Caco-2 (cell line): ENCODE measurements around the gene MUC20. TPM values are rescaled to one million over a fixed set of nuclear protein-coding genes. Genes with fewer than 3 reads are reported as not detected.

Experiments
- BruUV-seq: library from RNA; stranded (reverse); fragments of 400-500 nt; replicated peaks from 2 replicates; lab custom pipeline; 2021; lab: Mats Ljungman, UMichigan
- CTCF ChIA-PET: fragments of 300-600 bp; sonication (Branson Sonifier 250); formaldehyde crosslinking; loops from one replicate; lab custom pipeline; 2022; ENCODE audit warnings: antibody characterized with exemption; lab: Charles Lee
- POLR2A ChIA-PET: fragments of 300-600 bp; sonication (Branson Sonifier 250); formaldehyde crosslinking; loops from one replicate; lab custom pipeline; 2022; ENCODE audit warnings: antibody characterized with exemption; lab: Charles Lee
- DNase-seq, 2 experiments: peaks; one replicate each; pipeline versions ENCODE4 v3.0.0 to v3.0.0-alpha.2; 2020 to 2022
- H3K27me3 ChIP-seq: replicated peaks from 2 replicates; pipeline ENCODE4 v1.6.0; 2011; ENCODE audit warnings: low read length; ENCODE audit not compliant: control insufficient read depth, insufficient read depth
- H3K36me3 ChIP-seq: 2 replicates; pipeline ENCODE4 v1.5.1; 2011; ENCODE audit warnings: low read length; ENCODE audit not compliant: control insufficient read depth, insufficient read depth
- H3K4me1 ChIP-seq: fragments of 250-450 bp; sonication (Bioruptor Pico); 2 replicates; pipeline ENCODE4 v1.5.1; 2020; ENCODE audit warnings: mild to moderate bottlenecking
- H3K4me3 ChIP-seq: 2 replicates; pipeline ENCODE4 v1.5.1; 2011; ENCODE audit warnings: low read depth, mild to moderate bottlenecking, control low read depth, low read length
- H3K9me3 ChIP-seq: fragments of 250-450 bp; sonication (Bioruptor Pico); 2 replicates; pipeline ENCODE4 v1.5.1; 2020; ENCODE audit warnings: mild to moderate bottlenecking, moderate library complexity
- H3K27ac Mint-ChIP-seq: one replicate; pipeline ENCODE4 v1.8.0; 2022; ENCODE audit warnings: mixed read lengths; ENCODE audit not compliant: unreplicated experiment
- H3K27me3 Mint-ChIP-seq: one replicate; pipeline ENCODE4 v1.8.0; 2022; ENCODE audit warnings: mixed read lengths; ENCODE audit not compliant: insufficient read depth, unreplicated experiment
- H3K36me3 Mint-ChIP-seq: one replicate; pipeline ENCODE4 v1.8.0; 2022; ENCODE audit warnings: mild to moderate bottlenecking, mixed read lengths; ENCODE audit not compliant: insufficient read depth, unreplicated experiment
- H3K4me1 Mint-ChIP-seq: one replicate; pipeline ENCODE4 v1.8.0; 2022; ENCODE audit warnings: low read depth, mixed read lengths; ENCODE audit not compliant: unreplicated experiment
- H3K4me3 Mint-ChIP-seq: one replicate; pipeline ENCODE4 v1.8.0; 2022; ENCODE audit warnings: mild to moderate bottlenecking, moderate library complexity, mixed read lengths; ENCODE audit not compliant: unreplicated experiment
- H3K9me3 Mint-ChIP-seq: one replicate; pipeline ENCODE4 v1.8.0; 2022; ENCODE audit warnings: mixed read lengths; ENCODE audit not compliant: unreplicated experiment
- CTCF ChIP-seq, 2 experiments: fragments of 200-600 bp in 1 of 2; IDR thresholded peaks; 1 replicate in 1 of 2; 2 replicates in 1 of 2; pipeline versions ENCODE4 v1.5.1 to v1.8.0; 2011 to 2022; ENCODE audit warnings: antibody characterized with exemption in 1 of 2, control low read depth in 1 of 2, inconsistent platforms in 1 of 2, low read depth in 1 of 2, low read length in 1 of 2, mild to moderate bottlenecking in 1 of 2, moderate library complexity in 1 of 2; ENCODE audit not compliant: insufficient read depth in 1 of 2, severe bottlenecking in 1 of 2, unreplicated experiment in 1 of 2
- intact Hi-C: fragments of 100-400 bp; cut with micrococcal nuclease; formaldehyde crosslinking; loops from one replicate; pipeline ENCODE4 v1.10.0; 2022; ENCODE audit not compliant: unreplicated experiment
- total RNA-seq: library from RNA; stranded (reverse); gene quantifications from 2 replicates; pipeline ENCODE4 v1.2.3, GENCODE V29; 2022

The MUC20 gene
- total RNA-seq, 1 experiment from 2014 or later, result 0.88 TPM

DNA sequence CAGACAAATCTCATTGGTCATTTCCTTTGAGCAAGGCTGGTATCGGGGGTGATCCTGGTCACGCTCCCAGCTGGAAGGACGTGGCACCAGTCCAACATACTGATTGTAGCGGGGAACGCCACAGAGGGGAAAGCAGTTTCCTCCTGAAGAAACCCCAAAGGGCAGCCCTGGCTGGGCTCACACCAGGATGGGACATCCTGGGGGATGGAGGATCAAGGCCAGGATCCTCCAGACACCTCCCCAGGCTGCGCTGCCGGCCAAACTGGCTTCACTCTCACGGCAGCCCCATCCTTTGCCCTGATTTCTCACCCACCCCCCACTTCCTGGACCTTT lies 36.6 kb downstream of the MUC20 start:
- TF ChIP-seq CTCF (IDR thresholded peaks at IDR 0.05; ENCODE audit: insufficient read depth in 1 of 2, low read depth in 1 of 2, low read length in 1 of 2, severe bottlenecking in 1 of 2, unreplicated experiment in 1 of 2), result no peak
- peaks cover 7% of the 10 kb centered on the region for H3K27me3 Mint-ChIP-seq
- peaks cover 9% of the 10 kb centered on the region for H3K4me1 Mint-ChIP-seq
- no peaks in the 10 kb centered on the region for H3K27me3 ChIP-seq
- no peak overlapping the region for H3K4me3 Mint-ChIP-seq
- H3K4me3 ChIP-seq, result no peak overlapping the region
- ChIA-PET POLR2A (no interaction called here), CTCF (no interaction called here)
- no peaks in the 10 kb centered on the region for H3K4me1 ChIP-seq
- no peak overlapping the region for H3K27ac Mint-ChIP-seq
- no peaks in the 10 kb centered on the region for H3K9me3 Mint-ChIP-seq
- intact Hi-C loops, result no loop called here
- no peaks in the 10 kb centered on the region for H3K9me3 ChIP-seq
- no peaks in the 10 kb centered on the region for H3K36me3 Mint-ChIP-seq
- no peaks in the 10 kb centered on the region for H3K36me3 ChIP-seq
- no TSS peak for BruUV-seq
- DNase-seq, result no peak

DNA sequence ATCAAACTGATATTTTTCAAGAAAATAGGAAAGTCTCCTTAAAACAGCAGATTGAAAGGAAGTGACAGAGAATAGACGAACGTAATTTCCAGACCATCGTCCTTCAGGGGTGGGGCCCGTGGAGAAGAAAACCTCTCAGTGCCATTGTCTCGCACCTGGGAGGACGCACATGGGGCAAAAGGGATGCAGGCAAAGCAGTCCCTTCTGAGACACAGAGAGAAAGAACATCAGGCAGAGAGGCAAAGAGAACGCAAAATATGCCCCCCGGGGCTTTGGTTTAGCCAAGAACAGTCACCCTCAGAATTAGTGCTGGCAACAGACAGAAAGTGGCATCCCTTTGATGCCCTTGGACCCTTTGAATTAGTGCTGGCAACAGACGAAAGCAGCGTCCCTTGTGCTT lies 37.0 kb downstream of the MUC20 start:
- no peak for TF ChIP-seq CTCF (IDR thresholded peaks at IDR 0.05; ENCODE audit: insufficient read depth in 1 of 2, low read depth in 1 of 2, low read length in 1 of 2, severe bottlenecking in 1 of 2, unreplicated experiment in 1 of 2)
- intact Hi-C loops, result no loop called here
- H3K9me3 Mint-ChIP-seq, result no peaks in the 10 kb centered on the region
- ChIA-PET POLR2A (no interaction called here), CTCF (no interaction called here)
- H3K4me1 ChIP-seq, result no peaks in the 10 kb centered on the region
- H3K27me3 Mint-ChIP-seq, result peaks cover 7% of the 10 kb centered on the region
- no peak overlapping the region for H3K4me3 ChIP-seq
- no peaks in the 10 kb centered on the region for H3K36me3 Mint-ChIP-seq
- H3K27me3 ChIP-seq, result no peaks in the 10 kb centered on the region
- peaks cover 9% of the 10 kb centered on the region for H3K4me1 Mint-ChIP-seq
- no TSS peak for BruUV-seq
- no peaks in the 10 kb centered on the region for H3K9me3 ChIP-seq
- no peak overlapping the region for H3K27ac Mint-ChIP-seq
- H3K4me3 Mint-ChIP-seq, result no peak overlapping the region
- H3K36me3 ChIP-seq, result no peaks in the 10 kb centered on the region
- DNase-seq, result no peak

- no peaks in the 10 kb centered on the region for H3K9me3 Mint-ChIP-seq
- Histone ChIP-seq H3K4me3 (no peak overlapping the region), H3K36me3 (no peaks in the 10 kb centered on the region), H3K4me1 (no peaks in the 10 kb centered on the region), H3K27me3 (no peaks in the 10 kb centered on the region), H3K9me3 (no peaks in the 10 kb centered on the region)
- peaks cover 9% of the 10 kb centered on the region for H3K4me1 Mint-ChIP-seq
- H3K27me3 Mint-ChIP-seq, result peaks cover 7% of the 10 kb centered on the region
- H3K27ac Mint-ChIP-seq, result no peak overlapping the region
- no peaks in the 10 kb centered on the region for H3K36me3 Mint-ChIP-seq
- CTCF ChIA-PET, result no interaction called here
- no TSS peak for BruUV-seq
- TF ChIP-seq CTCF (IDR thresholded peaks at IDR 0.05; ENCODE audit: insufficient read depth in 1 of 2, low read depth in 1 of 2, low read length in 1 of 2, severe bottlenecking in 1 of 2, unreplicated experiment in 1 of 2), result no peak
- H3K4me3 Mint-ChIP-seq, result no peak overlapping the region
- POLR2A ChIA-PET, result no interaction called here
- intact Hi-C loops, result no loop called here
- DNase-seq, result no peak
These were observed 38.1 kb downstream of the MUC20 start for GRCh38 chr3:195758721-195759353.
